Suprapubic skin (tissue), 4 donors: ENCODE results near the gene ARSK. TPM values are rescaled to one million over a fixed set of nuclear protein-coding genes. Genes with fewer than 3 reads are reported as not detected.

Experiments used
- DNase-seq, 2 donors: peaks; one replicate each; pipeline ENCODE4 v3.0.0-alpha.2; 2019; ENCODE audit warnings: low spot score in 2 of 2
- H3K27ac ChIP-seq: fragments of 200-600 bp; sonication (generic); one replicate; pipeline ENCODE4 v1.5.1; 2019
- H3K27me3 ChIP-seq: fragments of 200-600 bp; sonication (generic); one replicate; pipeline ENCODE4 v1.5.1; 2019
- H3K36me3 ChIP-seq: fragments of 200-600 bp; sonication (generic); one replicate; pipeline ENCODE4 v1.5.1; 2019
- H3K4me1 ChIP-seq: fragments of 200-600 bp; sonication (generic); one replicate; pipeline ENCODE4 v1.5.1; 2019
- H3K4me3 ChIP-seq: fragments of 200-600 bp; sonication (generic); one replicate; pipeline ENCODE4 v1.5.1; 2019; ENCODE audit warnings: mild to moderate bottlenecking
- H3K9me3 ChIP-seq: fragments of 200-600 bp; sonication (generic); one replicate; pipeline ENCODE4 v1.5.1; 2019
- CTCF ChIP-seq, 2 donors: fragments of 200-600 bp in 1 of 2; fragments of 450-650 bp in 1 of 2; sonication (generic) in 1 of 2; IDR thresholded peaks; one replicate each; pipeline ENCODE4 v1.5.1; 2016 to 2019; ENCODE audit warnings: antibody characterized with exemption in 2 of 2, mild to moderate bottlenecking in 1 of 2, moderate library complexity in 1 of 2
- EP300 ChIP-seq: sonication (generic); formaldehyde crosslinking; IDR thresholded peaks from one replicate; pipeline ENCODE4 v1.6.1; 2017; ENCODE audit warnings: antibody characterized with exemption
- POLR2A ChIP-seq, 2 donors: fragments of 450-650 bp; IDR thresholded peaks; one replicate each; pipeline ENCODE4 v1.6.1; 2017; ENCODE audit warnings: antibody characterized with exemption in 2 of 2, mild to moderate bottlenecking in 2 of 2, moderate library complexity in 2 of 2
- POLR2AphosphoS5 ChIP-seq, 3 donors: sonication (generic); formaldehyde crosslinking; IDR thresholded peaks; one replicate each; pipeline ENCODE4 v1.6.1; 2017; ENCODE audit warnings: antibody characterized with exemption in 3 of 3
- WGBS: methylation state at CpG from one replicate; pipeline ENCODE4 v1.1.5; 2018; 5-methylcytosine and 5-hydroxymethylcytosine counted together
- total RNA-seq, 4 donors: library from RNA; depleted of rRNA; stranded (reverse); fragments of >200 nt; gene quantifications; one replicate each; pipeline ENCODE4 v1.1.0, GENCODE V29; 2016

Gene ARSK
- total RNA-seq, 4 donors from 2014 or later: 5.4 to 10.6 (median 8.1) TPM

GRCh38 chr5:95619514-95620029, 64.7 kb downstream of the ARSK start:
- Histone ChIP-seq H3K4me1 (peaks cover 29% of the 10 kb centered on the region), H3K27ac (no peak overlapping the region)

GRCh38 chr5:95620030-95620869, 65.3 kb downstream of the ARSK start, which contains the start of gene GPR150:
GPR150 (plus strand) TSS chr5:95620087; CDS start chr5:95620276, 189 bp downstream.
- H3K27ac ChIP-seq: peak within 1 kb of the TSS; percentile 19
- H3K9me3 ChIP-seq: no peaks in the 10 kb centered on the region
- peaks cover 29% of the 10 kb centered on the region for H3K4me1 ChIP-seq
- peak; percentile 73 to 83 for DNase-seq
- no peaks in the 10 kb centered on the region for H3K27me3 ChIP-seq
- no peaks in the 10 kb centered on the region for H3K36me3 ChIP-seq
- WGBS: 0% methylated on average over 12 of the region's 85 CpGs
- TF ChIP-seq POLR2A (IDR thresholded peaks at IDR 0.05) (no peak), POLR2AphosphoS5 (IDR thresholded peaks at IDR 0.05) (peak in 1 of 3 donors; percentile 16), CTCF (IDR thresholded peaks at IDR 0.05) (peak in 1 of 2 donors; percentile 18)
- peak within 1 kb of the TSS; percentile 69 for H3K4me3 ChIP-seq

More at GRCh38 chr5:95619514-95620029, 64.7 kb downstream of the ARSK start:
- TF ChIP-seq EP300 (no peak), POLR2AphosphoS5 (IDR thresholded peaks at IDR 0.05) (no peak), POLR2A (IDR thresholded peaks at IDR 0.05) (no peak), CTCF (IDR thresholded peaks at IDR 0.05) (no peak)
- Histone ChIP-seq H3K27me3 (no peaks in the 10 kb centered on the region), H3K9me3 (no peaks in the 10 kb centered on the region), H3K4me3 (peak overlapping the region; percentile 69), H3K36me3 (no peaks in the 10 kb centered on the region)
- no peak for DNase-seq
- WGBS: 8% methylated on average over 19 of the region's 19 CpGs

GRCh38 chr5:95620870-95621838, 66.3 kb downstream of the ARSK start:
- Histone ChIP-seq H3K36me3 (no peaks in the 10 kb centered on the region), H3K4me3 (peak overlapping the region; percentile 69), H3K9me3 (no peaks in the 10 kb centered on the region), H3K27ac (peak overlapping the region; percentile 19), H3K4me1 (peaks cover 29% of the 10 kb centered on the region), H3K27me3 (no peaks in the 10 kb centered on the region)
- DNase-seq: no peak
- TF ChIP-seq POLR2AphosphoS5 (IDR thresholded peaks at IDR 0.05) (no peak), EP300 (no peak), CTCF (IDR thresholded peaks at IDR 0.05) (no peak), POLR2A (IDR thresholded peaks at IDR 0.05) (no peak)
- WGBS: 12% methylated on average over 16 of the region's 92 CpGs

GRCh38 chr5:95621839-95622629, 67.1 kb downstream of the ARSK start:
- Histone ChIP-seq H3K4me1 (peaks cover 29% of the 10 kb centered on the region), H3K27me3 (no peaks in the 10 kb centered on the region), H3K4me3 (peak overlapping the region; percentile 69), H3K9me3 (no peaks in the 10 kb centered on the region), H3K36me3 (no peaks in the 10 kb centered on the region), H3K27ac (no peak overlapping the region)
- 74% methylated on average over 8 of the region's 8 CpGs for WGBS
- DNase-seq: no peak
- no peak for TF ChIP-seq POLR2A (IDR thresholded peaks at IDR 0.05)
- TF ChIP-seq POLR2AphosphoS5 (IDR thresholded peaks at IDR 0.05): no peak
- no peak for TF ChIP-seq EP300
- no peak for TF ChIP-seq CTCF (IDR thresholded peaks at IDR 0.05)
